Mesenchymal stem cell (in vitro differentiated cells and primary cell): ENCODE measurements around the gene COX10. TPM values are rescaled to one million over a fixed set of nuclear protein-coding genes. Genes with fewer than 3 reads are reported as not detected.
A peak's percentile ranks its signal among the peaks of the same experiment; 100 is the strongest.
"Not testable (repeated sequence)": the region's sequence is repeated elsewhere in the genome, so short reads cannot be mapped to it uniquely, and the experiment has no call there.

ENCODE experiments used
- DNase-seq: peaks from one replicate; pipeline ENCODE4 v3.0.0-alpha.2; 2013
- H2AFZ ChIP-seq: one replicate; pipeline ENCODE4 v1.6.1; 2013; ENCODE audit warnings: low read depth, mild to moderate bottlenecking, control low read depth, inconsistent platforms, low read length, moderate library complexity
- H2AK5ac ChIP-seq: 2 replicates; pipeline ENCODE4 v1.6.1; 2013; ENCODE audit warnings: low read length, moderate library complexity, mild to moderate bottlenecking, inconsistent platforms; ENCODE audit not compliant: severe bottlenecking
- H2BK120ac ChIP-seq: one replicate; pipeline ENCODE4 v1.6.1; 2013; ENCODE audit warnings: low read depth, mild to moderate bottlenecking, inconsistent platforms, low read length, moderate library complexity
- H2BK12ac ChIP-seq, 2 experiments: one replicate each; pipeline ENCODE4 v1.6.1; 2013; ENCODE audit warnings: inconsistent platforms in 2 of 2, low read length in 2 of 2, mild to moderate bottlenecking in 2 of 2, moderate library complexity in 2 of 2, control low read depth in 1 of 2
- H2BK15ac ChIP-seq: one replicate; pipeline ENCODE4 v1.6.1; 2013; ENCODE audit warnings: mild to moderate bottlenecking, low read depth, inconsistent platforms; ENCODE audit not compliant: poor library complexity, severe bottlenecking
- H2BK5ac ChIP-seq: 2 replicates; pipeline ENCODE4 v1.6.1; 2013; ENCODE audit warnings: low read depth, mild to moderate bottlenecking, low read length, control low read depth, inconsistent platforms; ENCODE audit not compliant: poor library complexity, severe bottlenecking
- H3K14ac ChIP-seq, 2 experiments: one replicate each; pipeline ENCODE4 v1.6.1; 2013; ENCODE audit warnings: inconsistent platforms in 2 of 2, low read length in 2 of 2, control low read depth in 1 of 2, mild to moderate bottlenecking in 1 of 2, moderate library complexity in 1 of 2
- H3K18ac ChIP-seq, 2 experiments: one replicate each; pipeline ENCODE4 v1.6.1; 2013; ENCODE audit warnings: inconsistent platforms in 2 of 2, low read length in 2 of 2, control low read depth in 1 of 2, low read depth in 1 of 2, mild to moderate bottlenecking in 1 of 2
- H3K23ac ChIP-seq, 2 experiments: one replicate each; pipeline ENCODE4 v1.6.1; 2013; ENCODE audit warnings: inconsistent platforms in 2 of 2, low read length in 2 of 2, mild to moderate bottlenecking in 2 of 2, moderate library complexity in 2 of 2, control low read depth in 1 of 2
- H3K27ac ChIP-seq: 2 replicates; pipeline ENCODE4 v1.5.1; 2013; ENCODE audit warnings: mild to moderate bottlenecking, moderate library complexity, low read length, control low read depth, inconsistent platforms; ENCODE audit not compliant: poor library complexity, severe bottlenecking
- H3K27me3 ChIP-seq, 2 experiments: 2 replicates each; pipeline versions ENCODE4 v1.6.1 to v1.7.0; 2013; ENCODE audit warnings: low read length in 2 of 2, mild to moderate bottlenecking in 2 of 2, moderate library complexity in 2 of 2, control low read depth in 1 of 2, inconsistent platforms in 1 of 2; ENCODE audit not compliant: control insufficient read depth in 1 of 2, insufficient read depth in 1 of 2
- H3K36me3 ChIP-seq, 2 experiments: 2 replicates each; pipeline versions ENCODE4 v1.6.1 to v1.7.0; 2013; ENCODE audit warnings: low read length in 2 of 2, control low read depth in 1 of 2, inconsistent platforms in 1 of 2, low read depth in 1 of 2, mild to moderate bottlenecking in 1 of 2; ENCODE audit not compliant: insufficient read depth in 2 of 2, control insufficient read depth in 1 of 2
- H3K4ac ChIP-seq, 2 experiments: one replicate each; pipeline ENCODE4 v1.6.1; 2013; ENCODE audit warnings: inconsistent platforms in 2 of 2, low read length in 2 of 2, mild to moderate bottlenecking in 2 of 2, moderate library complexity in 2 of 2, control low read depth in 1 of 2, low read depth in 1 of 2
- H3K4me1 ChIP-seq: 2 replicates; pipeline ENCODE4 v1.6.1; 2013; ENCODE audit warnings: low read depth, low read length, control low read depth; ENCODE audit not compliant: control insufficient read depth, insufficient read depth
- H3K4me2 ChIP-seq: 2 replicates; pipeline ENCODE4 v1.6.1; 2013; ENCODE audit warnings: low read length, mild to moderate bottlenecking, inconsistent platforms; ENCODE audit not compliant: poor library complexity, severe bottlenecking
- H3K4me3 ChIP-seq, 2 experiments: 2 replicates each; pipeline versions ENCODE4 v1.5.1 to v1.7.0; 2013; ENCODE audit warnings: low read length in 2 of 2, mild to moderate bottlenecking in 2 of 2, control low read depth in 1 of 2, low read depth in 1 of 2; ENCODE audit not compliant: insufficient read depth in 1 of 2
- H3K79me1 ChIP-seq: replicated peaks from 2 replicates; pipeline ENCODE4 v1.6.1; 2013; ENCODE audit warnings: mild to moderate bottlenecking, control low read depth, low read length, inconsistent platforms; ENCODE audit not compliant: poor library complexity, severe bottlenecking
- H3K9ac ChIP-seq: 2 replicates; pipeline ENCODE4 v1.7.0; 2013; ENCODE audit warnings: mild to moderate bottlenecking, low read length, moderate library complexity
- H3K9me3 ChIP-seq: 2 replicates; pipeline ENCODE4 v1.7.0; 2013; ENCODE audit warnings: mild to moderate bottlenecking, low read length; ENCODE audit not compliant: control insufficient read depth
- H4K8ac ChIP-seq: one replicate; pipeline ENCODE4 v1.6.1; 2013; ENCODE audit warnings: inconsistent platforms, mild to moderate bottlenecking, low read length, moderate library complexity
- H4K91ac ChIP-seq: one replicate; pipeline ENCODE4 v1.6.1; 2013; ENCODE audit warnings: mild to moderate bottlenecking, low read length, inconsistent platforms
- WGBS: methylation state at CpG from one replicate; pipeline ENCODE4 v1.1.7; 2013; ENCODE audit warnings: mixed read lengths; 5-methylcytosine and 5-hydroxymethylcytosine counted together
- polyA plus RNA-seq, 2 experiments: library from polyadenylated mRNA; stranded (reverse); fragments of 200-250 nt; gene quantifications; one replicate each; pipeline ENCODE4 v1.2.3, GENCODE V29; 2013

The COX10 gene
- polyA plus RNA-seq (2013, experiment 1 of 2): 8.5 TPM
- polyA plus RNA-seq (2013, experiment 2 of 2): 8.5 TPM

DNA sequence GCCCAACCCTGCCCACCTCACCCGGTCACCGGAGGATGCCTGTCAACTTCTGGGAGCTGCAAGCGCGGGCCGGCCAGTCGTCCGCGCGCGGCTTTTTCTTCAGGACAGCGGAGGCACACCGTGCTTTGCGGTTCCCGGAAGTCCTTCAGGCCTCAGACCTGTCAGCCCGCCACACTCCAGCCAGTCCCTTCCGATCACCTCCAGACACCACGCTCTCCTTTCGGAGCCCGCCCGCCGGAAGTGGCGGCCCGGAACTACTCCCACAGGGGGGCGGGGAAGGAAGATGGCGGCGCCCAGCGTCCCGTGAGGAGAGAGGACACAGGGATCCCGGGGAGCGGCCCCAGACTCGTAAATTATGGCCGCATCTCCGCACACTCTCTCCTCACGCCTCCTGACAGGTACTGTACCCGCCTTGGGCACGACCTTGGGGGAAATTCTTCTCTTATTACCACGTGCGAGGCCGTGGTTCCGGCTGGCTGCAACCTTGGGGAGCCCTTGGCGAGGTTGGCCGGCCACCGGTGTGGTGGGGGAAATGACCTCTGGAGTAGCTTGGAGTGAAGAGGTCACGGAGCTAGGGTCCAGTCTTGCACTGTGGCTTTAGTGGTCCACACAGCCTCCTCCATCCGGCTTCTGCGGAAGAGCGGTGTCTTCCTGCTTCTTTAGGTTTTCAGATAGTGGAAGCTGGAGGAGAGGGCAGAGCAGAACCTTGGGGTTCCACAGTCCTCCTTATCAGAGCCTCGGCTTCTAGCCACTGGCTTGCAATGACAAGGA is at the start of gene COX10:
TSS of gene COX10 (plus strand) at position 254 of the 771 bp plus-strand sequence. CDS start at position 356, 102 bp downstream.
- peak within 1 kb of the TSS in 1 of 2 experiments; percentile 60 for H2BK12ac ChIP-seq
- no peaks in the 10 kb centered on the region for H3K9me3 ChIP-seq
- H2BK5ac ChIP-seq: peak within 1 kb of the TSS; percentile 35
- no peaks in the 10 kb centered on the region for H3K27me3 ChIP-seq
- H3K79me1 ChIP-seq: peaks cover 26% of the 10 kb centered on the region
- peak within 1 kb of the TSS in 1 of 2 experiments; percentile 98 for H3K14ac ChIP-seq
- H3K4me1 ChIP-seq: peaks cover 2% of the 10 kb centered on the region
- WGBS: under 1% methylated on average over 42 of the region's 48 CpGs
- peak within 1 kb of the TSS; percentile 98 for H2AFZ ChIP-seq
- no peak within 1 kb of the TSS for H2AK5ac ChIP-seq
- peak within 1 kb of the TSS; percentile 98 for H3K9ac ChIP-seq
- H4K91ac ChIP-seq: peak within 1 kb of the TSS; percentile 94
- peak; percentile 87 for DNase-seq
- H4K8ac ChIP-seq: peak within 1 kb of the TSS; percentile 98
- peak within 1 kb of the TSS; percentile 54 for H2BK120ac ChIP-seq
- peak within 1 kb of the TSS; percentile 97 for H3K4me2 ChIP-seq
- H3K27ac ChIP-seq: peak within 1 kb of the TSS; percentile 72
- H3K4me3 ChIP-seq: peak within 1 kb of the TSS; percentile 99 to 100
- H2BK15ac ChIP-seq: peak within 1 kb of the TSS; percentile 57
- peak within 1 kb of the TSS in 1 of 2 experiments; percentile 92 for H3K23ac ChIP-seq
- peak within 1 kb of the TSS; percentile 79 to 97 for H3K4ac ChIP-seq
- peaks cover 0 to 4% of the 10 kb centered on the region in 2 experiments for H3K36me3 ChIP-seq
- H3K18ac ChIP-seq: peak within 1 kb of the TSS; percentile 92 to 94

DNA sequence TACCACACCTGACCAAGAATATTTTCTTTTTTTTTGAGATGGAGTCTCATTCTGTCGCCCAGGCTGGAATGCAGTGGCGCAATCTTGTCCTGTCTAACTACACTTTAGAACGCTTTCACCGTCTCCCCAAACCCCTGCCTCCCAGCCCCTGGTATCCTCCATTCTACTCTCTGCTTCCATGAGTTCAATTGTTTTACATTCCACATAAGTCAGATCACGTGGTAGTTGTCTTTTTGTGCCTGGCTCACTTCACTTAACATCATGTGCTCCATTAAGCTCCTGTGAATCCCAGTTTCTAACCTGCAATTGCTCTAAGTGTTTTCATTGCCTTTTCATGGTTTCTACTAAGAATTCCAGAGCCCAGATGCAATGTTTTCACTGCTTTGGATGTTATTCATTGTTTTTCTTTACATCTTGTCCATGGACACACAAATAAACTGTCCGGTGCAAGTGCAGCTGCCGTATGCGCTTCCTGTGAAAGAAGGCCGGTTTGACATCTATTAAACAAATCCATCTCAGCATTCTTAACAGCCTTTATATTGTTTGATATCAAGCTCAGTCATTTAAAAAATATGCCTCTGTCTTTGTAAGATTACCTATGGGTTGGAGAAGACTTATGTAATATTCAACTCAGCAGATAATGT is 47.5 kb upstream of the COX10 start:
- H2BK12ac ChIP-seq, H3K4me2 ChIP-seq, H4K8ac ChIP-seq, H3K27ac ChIP-seq, H4K91ac ChIP-seq, H3K4ac ChIP-seq, H3K23ac ChIP-seq, H2BK15ac ChIP-seq, H3K4me1 ChIP-seq, H3K18ac ChIP-seq, H3K9ac ChIP-seq, H3K9me3 ChIP-seq, H3K14ac ChIP-seq, H2AK5ac ChIP-seq, H3K36me3 ChIP-seq, H3K27me3 ChIP-seq, H3K79me1 ChIP-seq, DNase-seq, H2BK120ac ChIP-seq, H2AFZ ChIP-seq, H2BK5ac ChIP-seq, H3K4me3 ChIP-seq: not testable (repeated sequence)
- WGBS: no CpG with 5 or more reads among the region's 9 CpGs

DNA sequence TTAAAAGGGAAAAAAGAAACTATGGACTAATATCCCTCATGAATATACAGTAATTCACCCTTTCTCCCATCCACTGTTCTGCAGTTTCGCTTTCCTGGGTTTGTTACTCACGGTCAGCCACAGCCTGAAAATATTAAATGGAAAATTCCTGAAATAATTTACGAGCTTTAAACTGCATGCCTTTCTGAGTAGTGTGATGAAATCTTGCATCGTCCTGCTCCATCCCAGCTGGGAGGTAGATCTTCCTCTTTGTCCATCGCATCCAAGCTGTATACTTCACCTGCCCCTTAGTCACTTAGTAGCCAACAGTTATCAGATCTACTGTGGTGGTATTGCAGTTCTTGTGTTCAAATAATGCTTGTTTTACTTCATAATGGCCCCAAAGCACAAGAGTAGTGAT is 39.5 kb upstream of the COX10 start:
- H3K9ac ChIP-seq: not testable (repeated sequence)
- no CpG with 5 or more reads among the region's 5 CpGs for WGBS

DNA sequence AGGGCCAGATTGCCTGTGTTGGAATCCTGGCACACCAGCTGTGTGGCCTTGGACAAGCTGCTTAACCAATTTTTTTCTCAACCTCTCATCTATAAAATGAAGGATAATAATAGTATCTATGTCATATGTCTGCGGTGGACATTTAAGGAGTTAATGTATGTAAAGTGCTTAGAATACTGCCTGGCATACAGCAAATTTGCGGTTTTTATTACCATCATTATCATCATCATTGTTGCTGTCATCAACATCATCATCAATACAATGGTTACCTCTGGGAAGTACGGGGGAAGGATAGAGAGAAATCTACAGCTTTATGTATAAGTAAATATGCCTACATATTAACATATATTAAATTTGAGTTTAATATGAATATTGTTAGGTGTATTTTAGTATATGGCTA is 37.1 kb upstream of the COX10 start:
- Histone ChIP-seq H2BK120ac (no peak overlapping the region), H3K36me3 (peaks cover 7 to 21% of the 10 kb centered on the region in 2 experiments), H3K4me2 (no peak overlapping the region), H4K91ac (no peak overlapping the region), H2AK5ac (no peak overlapping the region), H3K23ac (no peak overlapping the region), H2BK5ac (no peak overlapping the region), H3K9ac (no peak overlapping the region), H3K9me3 (no peaks in the 10 kb centered on the region), H3K18ac (no peak overlapping the region), H2AFZ (no peak overlapping the region), H3K4me1 (no peaks in the 10 kb centered on the region), H2BK12ac (no peak overlapping the region), H3K27ac (no peak overlapping the region), H4K8ac (no peak overlapping the region), H2BK15ac (no peak overlapping the region), H3K79me1 (peaks cover 9% of the 10 kb centered on the region), H3K27me3 (no peaks in the 10 kb centered on the region), H3K4me3 (no peak overlapping the region), H3K14ac (no peak overlapping the region), H3K4ac (no peak overlapping the region)
- WGBS: no CpG with 5 or more reads among the region's 3 CpGs
- DNase-seq: no peak

More for the DNA sequence above, 39.5 kb upstream of the COX10 start:
- not testable (repeated sequence) for H3K27me3 ChIP-seq, H2BK120ac ChIP-seq, H3K27ac ChIP-seq, DNase-seq, H4K91ac ChIP-seq, H2AFZ ChIP-seq, H4K8ac ChIP-seq, H3K18ac ChIP-seq, H3K9me3 ChIP-seq, H3K79me1 ChIP-seq, H3K4me2 ChIP-seq, H3K4me1 ChIP-seq, H3K4ac ChIP-seq, H2BK5ac ChIP-seq, H2BK15ac ChIP-seq, H3K23ac ChIP-seq, H3K14ac ChIP-seq, H3K4me3 ChIP-seq, H2BK12ac ChIP-seq, H2AK5ac ChIP-seq
- peaks cover 7 to 21% of the 10 kb centered on the region in 2 experiments for H3K36me3 ChIP-seq
